ENCODE results near the gene DYNLT4.

DYNLT4 gene

GRCh38 chr1:44759077-44759476, 48.1 kb downstream of the DYNLT4 start:
- TF ChIP-seq CTCF (IDR thresholded peaks at IDR 0.05; ENCODE audit: low read depth, low read length) (no peak), POLR2A (IDR thresholded peaks at IDR 0.05; ENCODE audit: extremely low read depth, insufficient read length) (no peak), MYC (IDR thresholded peaks at IDR 0.05; ENCODE audit: low read depth, low read length) (no peak), MAX (IDR thresholded peaks at IDR 0.05; ENCODE audit: low read depth, low read length) (no peak)
- no peak for DNase-seq (ENCODE audit: low read depth)
- H3K4me3 ChIP-seq (ENCODE audit: low read depth, low read length): no peak overlapping the region

GRCh38 chr1:44757420-44757819, 49.7 kb downstream of the DYNLT4 start:
- no peak for DNase-seq (ENCODE audit: low read depth)
- H3K4me3 ChIP-seq (ENCODE audit: low read depth, low read length): no peak overlapping the region
- TF ChIP-seq POLR2A (IDR thresholded peaks at IDR 0.05; ENCODE audit: extremely low read depth, insufficient read length) (no peak), MAX (IDR thresholded peaks at IDR 0.05; ENCODE audit: low read depth, low read length) (no peak), CTCF (IDR thresholded peaks at IDR 0.05; ENCODE audit: low read depth, low read length) (no peak), MYC (IDR thresholded peaks at IDR 0.05; ENCODE audit: low read depth, low read length) (no peak)

All from NB4 (cell line).